Adrenal gland (tissue), 5 donors: ENCODE measurements around the gene ZC3H12C.

Experiments used
- POLR2A ChIP-seq, 2 donors: fragments of 450-650 bp; IDR thresholded peaks; one replicate each; pipeline ENCODE4 v1.6.1; 2017; ENCODE audit warnings: antibody characterized with exemption in 2 of 2, mild to moderate bottlenecking in 2 of 2, moderate library complexity in 1 of 2
- TF ChIP-seq, protein P1 (sequence below), 6 experiments: fragments of 450-650 bp in 4 of 6; fragments of 200-600 bp in 2 of 6; sonication (generic) in 1 of 6; IDR thresholded peaks; 1 replicate in 5 of 6; 2 replicates in 1 of 6; pipeline versions ENCODE4 v1.5.1 to v1.8.0; 2016 to 2021; ENCODE audit warnings: antibody characterized with exemption in 6 of 6, mild to moderate bottlenecking in 2 of 6, moderate library complexity in 1 of 6
- donor health status: DM: no; HTN: no; CAD: no.

DNA sequence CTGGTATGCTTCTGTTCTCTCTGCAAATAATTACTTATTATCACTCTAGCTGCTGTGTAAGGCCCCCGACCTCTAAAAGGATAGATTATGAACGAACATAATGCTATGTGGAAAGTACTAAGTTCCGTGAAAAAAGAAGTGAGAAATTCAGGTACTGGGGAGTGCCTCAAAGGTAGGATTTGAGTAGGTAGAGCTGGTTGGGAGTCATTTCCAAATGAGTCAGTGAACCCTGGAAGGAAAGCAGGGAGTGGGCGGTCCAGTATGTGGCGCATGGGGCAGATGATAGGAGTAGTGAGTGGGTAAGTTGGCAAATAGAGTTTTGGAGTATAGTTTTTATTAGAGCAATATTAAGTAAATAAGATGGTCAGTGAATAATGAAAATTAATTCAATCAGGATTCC, 2.4 kb downstream of the ZC3H12C start:
- TF ChIP-seq, protein P1, sequence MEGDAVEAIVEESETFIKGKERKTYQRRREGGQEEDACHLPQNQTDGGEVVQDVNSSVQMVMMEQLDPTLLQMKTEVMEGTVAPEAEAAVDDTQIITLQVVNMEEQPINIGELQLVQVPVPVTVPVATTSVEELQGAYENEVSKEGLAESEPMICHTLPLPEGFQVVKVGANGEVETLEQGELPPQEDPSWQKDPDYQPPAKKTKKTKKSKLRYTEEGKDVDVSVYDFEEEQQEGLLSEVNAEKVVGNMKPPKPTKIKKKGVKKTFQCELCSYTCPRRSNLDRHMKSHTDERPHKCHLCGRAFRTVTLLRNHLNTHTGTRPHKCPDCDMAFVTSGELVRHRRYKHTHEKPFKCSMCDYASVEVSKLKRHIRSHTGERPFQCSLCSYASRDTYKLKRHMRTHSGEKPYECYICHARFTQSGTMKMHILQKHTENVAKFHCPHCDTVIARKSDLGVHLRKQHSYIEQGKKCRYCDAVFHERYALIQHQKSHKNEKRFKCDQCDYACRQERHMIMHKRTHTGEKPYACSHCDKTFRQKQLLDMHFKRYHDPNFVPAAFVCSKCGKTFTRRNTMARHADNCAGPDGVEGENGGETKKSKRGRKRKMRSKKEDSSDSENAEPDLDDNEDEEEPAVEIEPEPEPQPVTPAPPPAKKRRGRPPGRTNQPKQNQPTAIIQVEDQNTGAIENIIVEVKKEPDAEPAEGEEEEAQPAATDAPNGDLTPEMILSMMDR (IDR thresholded peaks at IDR 0.05) = no peak
- TF ChIP-seq POLR2A (IDR thresholded peaks at IDR 0.05) = no peak
